Measurements from ENCODE around the gene SMYD3.
"Not testable (repeated sequence)": the region's sequence is repeated elsewhere in the genome, so short reads cannot be mapped to it uniquely, and the experiment has no call there.

Gene SMYD3

GRCh38 chr1:245802941-245803665 lies 704.0 kb downstream of the SMYD3 start:
- no peak for DNase-seq (ENCODE audit: low read depth)

DNA sequence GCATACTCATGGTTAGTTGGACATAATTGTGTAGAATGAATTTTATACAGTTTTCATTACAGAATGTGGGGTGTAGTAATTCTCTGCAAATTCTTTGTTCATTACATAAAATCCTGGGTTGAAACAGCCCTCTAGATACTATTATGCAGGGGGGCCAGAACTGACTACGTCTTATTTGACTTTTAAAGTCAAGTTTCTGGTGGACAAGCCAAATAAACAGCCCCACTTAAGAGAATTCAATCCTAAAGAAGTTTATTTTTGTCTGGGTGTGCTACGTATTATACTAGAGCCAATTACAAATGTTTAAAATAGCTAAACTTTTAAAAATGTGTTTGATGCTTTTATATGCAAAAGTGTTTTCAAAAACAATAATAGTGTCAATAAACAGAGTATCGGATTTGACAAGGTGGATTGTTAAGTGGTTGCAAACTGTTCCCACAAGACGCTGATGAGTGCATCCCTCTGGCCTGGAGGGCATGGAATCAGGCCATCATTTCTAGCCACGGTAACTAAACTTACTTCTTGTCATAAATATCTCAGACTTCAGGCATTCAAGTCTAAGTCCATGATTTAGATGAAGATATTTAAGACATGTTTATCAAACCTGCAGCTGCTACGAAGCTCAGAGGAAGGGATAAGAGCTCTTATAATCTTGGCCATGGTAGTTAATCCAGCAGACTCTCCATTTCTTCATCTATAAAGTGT lies 706.0 kb downstream of the SMYD3 start:
- DNase-seq (ENCODE audit: low read depth) = no peak

- DNase-seq (ENCODE audit: low read depth) = no peak
Measured at GRCh38 chr1:245798349-245798711, 708.7 kb downstream of the SMYD3 start.

- no peak for DNase-seq (ENCODE audit: low read depth)
Measured at GRCh38 chr1:245797592-245798348, 709.3 kb downstream of the SMYD3 start.

- DNase-seq (ENCODE audit: low read depth) = no peak
Measured at GRCh38 chr1:245791410-245792312, 715.4 kb downstream of the SMYD3 start.

DNA sequence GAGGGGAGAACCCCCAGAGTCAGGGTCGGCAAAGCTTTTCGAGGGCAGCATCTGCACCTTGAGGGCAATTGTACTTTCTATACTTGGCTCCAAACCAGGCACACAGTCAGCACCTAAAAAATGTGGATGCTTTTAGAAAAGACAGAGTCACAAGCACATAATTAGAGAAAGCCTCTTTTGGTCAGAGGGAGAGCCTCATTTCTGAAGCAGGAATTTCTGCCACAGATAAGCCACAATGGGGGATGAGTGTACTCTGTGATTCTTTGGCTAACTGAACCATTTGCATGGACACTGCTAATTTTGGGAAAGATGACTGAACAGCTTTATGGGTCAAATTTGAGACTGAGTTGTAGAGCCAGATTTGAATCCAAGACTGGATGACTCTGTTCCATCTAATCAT lies 716.6 kb downstream of the SMYD3 start:
- DNase-seq (ENCODE audit: low read depth) = no peak

- no peak for DNase-seq (ENCODE audit: low read depth)
Measured at GRCh38 chr1:245788886-245789285, 718.2 kb downstream of the SMYD3 start.

DNA sequence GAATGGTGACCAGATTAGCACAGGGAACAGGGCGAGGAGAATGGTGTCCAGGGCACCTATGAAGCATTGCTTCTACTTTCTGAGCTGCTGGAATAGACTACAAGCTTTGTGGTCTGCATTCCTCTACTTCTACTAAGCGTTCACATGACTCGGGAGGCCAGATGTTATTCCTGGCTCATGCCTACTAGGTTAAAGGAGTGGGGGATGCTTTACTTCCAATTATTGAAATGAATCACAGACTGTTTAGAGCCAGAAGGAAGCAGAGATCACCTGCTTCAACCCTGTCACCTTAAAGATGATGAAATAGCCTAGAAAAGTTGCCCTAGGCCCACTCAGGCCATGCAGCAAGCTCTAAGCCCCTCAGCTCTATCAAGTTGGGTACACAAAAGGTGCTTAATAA lies 718.8 kb downstream of the SMYD3 start:
- no peak for DNase-seq (ENCODE audit: low read depth)

DNA sequence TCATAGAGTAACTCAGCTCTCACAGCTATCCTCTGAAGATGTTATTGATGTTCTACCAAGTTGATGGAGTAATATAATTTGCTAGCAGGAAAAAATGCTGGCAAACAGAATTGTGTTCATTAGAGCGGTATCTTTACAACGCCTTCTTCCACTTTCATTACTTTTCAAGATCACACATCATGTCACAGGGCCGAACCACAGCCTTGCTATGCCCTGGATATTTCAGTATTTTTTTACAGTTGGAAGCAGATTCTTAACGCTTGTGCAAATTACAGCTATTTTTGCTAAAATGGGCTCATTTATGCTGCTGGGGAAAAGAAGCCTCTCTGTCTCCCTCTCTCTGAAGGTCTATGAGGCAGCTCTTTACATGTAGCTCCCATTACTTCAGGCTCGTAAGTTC lies 720.1 kb downstream of the SMYD3 start:
- DNase-seq (ENCODE audit: low read depth) = no peak

GRCh38 chr1:245779797-245780755 lies 727.0 kb downstream of the SMYD3 start:
- no peak for DNase-seq (ENCODE audit: low read depth)

DNA sequence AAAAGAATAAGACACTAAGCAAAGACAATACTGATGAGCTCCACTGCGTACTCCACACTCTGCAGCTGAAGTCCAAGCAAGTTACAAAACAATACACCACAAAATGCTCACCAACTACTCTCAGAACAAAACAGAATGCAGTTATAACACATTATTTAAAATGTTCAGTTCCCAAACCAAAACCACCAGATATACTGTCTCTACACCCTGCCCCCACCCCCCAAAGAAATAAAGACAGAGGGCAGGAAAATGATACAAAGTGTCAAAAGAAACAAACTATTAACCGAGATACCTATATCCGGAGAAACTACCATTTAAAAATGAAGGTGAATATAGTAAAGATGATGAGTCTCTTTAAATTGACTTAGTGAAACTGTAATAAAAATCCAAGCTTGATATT lies 729.3 kb downstream of the SMYD3 start:
- no peak for DNase-seq (ENCODE audit: low read depth)

- DNase-seq (ENCODE audit: low read depth) = no peak
Measured at GRCh38 chr1:245776694-245777332, 730.3 kb downstream of the SMYD3 start.

GRCh38 chr1:245776139-245776538 lies 730.9 kb downstream of the SMYD3 start:
- no peak for DNase-seq (ENCODE audit: low read depth)

- not testable (repeated sequence) for DNase-seq (ENCODE audit: low read depth)
Measured at GRCh38 chr1:245774931-245775330, 732.1 kb downstream of the SMYD3 start.

DNA sequence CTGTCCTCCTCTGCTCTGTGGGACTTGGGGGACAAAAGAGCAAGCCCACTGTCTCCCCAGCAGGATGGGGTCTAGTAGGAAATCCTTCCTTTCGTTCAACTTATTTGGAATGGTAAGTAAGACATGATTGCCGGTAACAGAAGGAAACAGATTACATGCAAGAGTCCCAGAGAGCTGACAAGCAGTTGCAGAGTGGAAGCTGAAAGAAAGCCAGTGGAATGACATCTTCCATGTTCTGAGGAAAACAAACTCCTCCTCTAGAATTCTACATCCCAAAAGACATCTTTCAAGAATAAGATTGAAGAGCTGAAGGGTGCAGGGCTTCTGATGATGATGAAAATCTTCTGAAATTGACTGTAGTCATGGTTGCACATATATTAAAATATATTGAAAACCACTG lies 732.9 kb downstream of the SMYD3 start:
- DNase-seq (ENCODE audit: low read depth) = no peak

GRCh38 chr1:245773344-245773743 lies 733.7 kb downstream of the SMYD3 start:
- DNase-seq (ENCODE audit: low read depth) = no peak

- DNase-seq (ENCODE audit: low read depth) = no peak
Measured at GRCh38 chr1:245772739-245773138, 734.3 kb downstream of the SMYD3 start.

- no peak for DNase-seq (ENCODE audit: low read depth)
Measured at GRCh38 chr1:245772325-245772724, 734.8 kb downstream of the SMYD3 start.

GRCh38 chr1:245771511-245772281 lies 735.4 kb downstream of the SMYD3 start:
- no peak for DNase-seq (ENCODE audit: low read depth)

- no peak for DNase-seq (ENCODE audit: low read depth)
Measured at GRCh38 chr1:245770156-245770555, 736.9 kb downstream of the SMYD3 start.

Measured in activated T-cell treated with anti-CD3 and anti-CD28 coated beads for 24 hours (primary cell).